Activated CD4-positive, alpha-beta T cell treated with anti-CD3 and anti-CD28 coated beads for 48 hours (primary cell): ENCODE measurements around the gene PPDPF.
A peak's percentile ranks its signal among the peaks of the same experiment; 100 is the strongest.

Experiments used
- DNase-seq: peaks from one replicate; pipeline ENCODE4 v3.0.0-alpha.2; 2020

Gene PPDPF

GRCh38 chr20:63522091-63522868 lies 1.7 kb downstream of the PPDPF start:
- no peak for DNase-seq

- DNase-seq = no peak
Observed at GRCh38 chr20:63522981-63523611, 2.5 kb downstream of the PPDPF start.

GRCh38 chr20:63525185-63525584 lies 4.6 kb downstream of the PPDPF start:
- DNase-seq = no peak

- no peak for DNase-seq
Observed at GRCh38 chr20:63525971-63526370, 5.4 kb downstream of the PPDPF start.

- DNase-seq = no peak
Observed at GRCh38 chr20:63527184-63527583, 6.6 kb downstream of the PPDPF start.

GRCh38 chr20:63529180-63529860 lies 8.8 kb downstream of the PPDPF start:
- no peak for DNase-seq

- no peak for DNase-seq
Observed at GRCh38 chr20:63529861-63530787, 9.6 kb downstream of the PPDPF start.

GRCh38 chr20:63530788-63531160 lies 10.2 kb downstream of the PPDPF start:
- no peak for DNase-seq

- DNase-seq = no peak
Observed at GRCh38 chr20:63531686-63532448, 11.3 kb downstream of the PPDPF start.

- no peak for DNase-seq
Observed at GRCh38 chr20:63532449-63532971, 11.9 kb downstream of the PPDPF start.

GRCh38 chr20:63533388-63533787 lies 12.8 kb downstream of the PPDPF start:
- DNase-seq = no peak

GRCh38 chr20:63533871-63534393 lies 13.4 kb downstream of the PPDPF start:
- DNase-seq = no peak

GRCh38 chr20:63534427-63534830 lies 13.9 kb downstream of the PPDPF start:
- no peak for DNase-seq

GRCh38 chr20:63534831-63535651 lies 14.5 kb downstream of the PPDPF start:
- no peak for DNase-seq

GRCh38 chr20:63536241-63536977 lies 15.8 kb downstream of the PPDPF start:
- DNase-seq = no peak

GRCh38 chr20:63536997-63537524 lies 16.5 kb downstream of the PPDPF start, which contains the start of gene PTK6:
TSS of gene PTK6 (minus strand) at chr20:63537376. CDS start at chr20:63537314, 62 bp downstream.
- peak; percentile 61 for DNase-seq

GRCh38 chr20:63537525-63538203 lies 17.1 kb downstream of the PPDPF start:
- DNase-seq = peak; percentile 97

- DNase-seq = no peak
Observed at GRCh38 chr20:63538204-63539091, 17.9 kb downstream of the PPDPF start.
